Measurements from ENCODE around the gene YIF1B. TPM values are rescaled to one million over a fixed set of nuclear protein-coding genes. Genes with fewer than 3 reads are reported as not detected.

The YIF1B gene
- total and polyA plus RNA-seq, 9 of the 15 experiments (the other 6 are each of a cell fraction or from before 2014, with no cell fraction given): 8.5 to 586 (median 323) TPM

- ChIA-PET POLR2A (no interaction called here), CTCF (ENCODE audit: low intra/inter-chr PET ratio) (no interaction called here)
- H4K20me1 ChIP-seq (replicated peaks; ENCODE audit: control insufficient read depth, insufficient read depth, low read length): peaks cover 5% of the 10 kb centered on the region; the same call in 1 of the 2 replicates
- ATAC-seq: no peak
- BruUV-seq (replicated peaks): no TSS peak
- no peak overlapping the region for H3K4me3 ChIP-seq
- no peaks in the 10 kb centered on the region for H3K9me3 ChIP-seq (replicated peaks; ENCODE audit: control insufficient read depth, insufficient read depth, low read depth, low read length)
- H3K27me3 ChIP-seq (ENCODE audit: control insufficient read depth in 2 of 2, insufficient read depth in 2 of 2, low read length in 2 of 2): no peaks in the 10 kb centered on the region
- in situ Hi-C loops (cut with MboI): no loop called here
- peaks cover 60% of the 10 kb centered on the region for H3K79me2 ChIP-seq (ENCODE audit: control insufficient read depth, insufficient read depth, low read length)
- H3K9ac ChIP-seq (ENCODE audit: insufficient read depth in 1 of 2, low read depth in 2 of 2, low read length in 2 of 2): peak overlapping the region in 1 of 2 experiments; percentile 61; a peak in 2 of 4 replicates
- 97% methylated on average over 3 of the region's 3 CpGs for WGBS (ENCODE audit: insufficient coverage, low coverage, missing lambda C conversion rate)
- H3K27ac ChIP-seq (ENCODE audit: extremely low read depth, low read depth, low read length): no peak overlapping the region
- H3K9me1 ChIP-seq (ENCODE audit: control insufficient read depth, insufficient read depth, low read length): peaks cover 5% of the 10 kb centered on the region
- peaks cover 24 to 58% of the 10 kb centered on the region in 2 experiments for H3K4me1 ChIP-seq (replicated peaks in 1 of 2; ENCODE audit: control insufficient read depth in 2 of 2, insufficient read depth in 2 of 2, low read length in 2 of 2)
- TF ChIP-seq TBP (optimal IDR thresholded peaks at IDR 0.05; ENCODE audit: low read depth, low read length): no peak
- TF ChIP-seq FOXP4 (CRISPR knock-in tag; IDR thresholded peaks at IDR 0.05; ENCODE audit: borderline replicate concordance): no peak
- no peak for TF ChIP-seq ZNF354B (CRISPR knock-in tag; IDR thresholded peaks at IDR 0.05)
- no peak for TF ChIP-seq KDM2B (CRISPR knock-in tag; IDR thresholded peaks at IDR 0.05)
- no peak for TF ChIP-seq SIN3B (IDR thresholded peaks at IDR 0.05; ENCODE audit: low read depth)
- TF ChIP-seq SMC3 (conservative IDR thresholded peaks at IDR 0.05; ENCODE audit: insufficient read depth, low read depth, low read length): no peak
- no peak for DNase-seq (ENCODE audit: extremely low read depth in 1 of 4, low spot score in 3 of 4)
- H2AFZ ChIP-seq (ENCODE audit: low read depth, low read length): no peak overlapping the region
- intact Hi-C loops (cut with micrococcal nuclease): no loop called here
- FAIRE-seq: no peak
- peaks cover 76% of the 10 kb centered on the region for H3K36me3 ChIP-seq (ENCODE audit: control insufficient read depth, insufficient read depth, low read length)
- no peak overlapping the region for H3K4me2 ChIP-seq (ENCODE audit: insufficient read depth, low read length)
Observed at GRCh38 chr19:38309615-38310278, 6.0 kb downstream of the YIF1B start.

All from K562 (cell line).